Subcutaneous adipose tissue (tissue), 4 donors: ENCODE measurements around the gene SMYD5. TPM values are rescaled to one million over a fixed set of nuclear protein-coding genes. Genes with fewer than 3 reads are reported as not detected.

ENCODE experiments used
- total RNA-seq, 4 donors: library from RNA; depleted of rRNA; stranded (reverse); fragments of >200 nt; gene quantifications; one replicate each; pipeline ENCODE4 v1.1.0, GENCODE V29; 2016
- TF ChIP-seq, protein P1 (sequence below): fragments of 450-650 bp; IDR thresholded peaks from one replicate; pipeline ENCODE4 v1.5.1; 2016; ENCODE audit warnings: low read depth, mild to moderate bottlenecking, control low read depth, antibody characterized with exemption, moderate library complexity

SMYD5 gene
- total RNA-seq, 4 donors from 2014 or later = 10.4 to 13.5 (median 11.0) TPM

- TF ChIP-seq, protein P1, sequence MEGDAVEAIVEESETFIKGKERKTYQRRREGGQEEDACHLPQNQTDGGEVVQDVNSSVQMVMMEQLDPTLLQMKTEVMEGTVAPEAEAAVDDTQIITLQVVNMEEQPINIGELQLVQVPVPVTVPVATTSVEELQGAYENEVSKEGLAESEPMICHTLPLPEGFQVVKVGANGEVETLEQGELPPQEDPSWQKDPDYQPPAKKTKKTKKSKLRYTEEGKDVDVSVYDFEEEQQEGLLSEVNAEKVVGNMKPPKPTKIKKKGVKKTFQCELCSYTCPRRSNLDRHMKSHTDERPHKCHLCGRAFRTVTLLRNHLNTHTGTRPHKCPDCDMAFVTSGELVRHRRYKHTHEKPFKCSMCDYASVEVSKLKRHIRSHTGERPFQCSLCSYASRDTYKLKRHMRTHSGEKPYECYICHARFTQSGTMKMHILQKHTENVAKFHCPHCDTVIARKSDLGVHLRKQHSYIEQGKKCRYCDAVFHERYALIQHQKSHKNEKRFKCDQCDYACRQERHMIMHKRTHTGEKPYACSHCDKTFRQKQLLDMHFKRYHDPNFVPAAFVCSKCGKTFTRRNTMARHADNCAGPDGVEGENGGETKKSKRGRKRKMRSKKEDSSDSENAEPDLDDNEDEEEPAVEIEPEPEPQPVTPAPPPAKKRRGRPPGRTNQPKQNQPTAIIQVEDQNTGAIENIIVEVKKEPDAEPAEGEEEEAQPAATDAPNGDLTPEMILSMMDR = no peak
Measured at GRCh38 chr2:73237168-73237567, 23.1 kb downstream of the SMYD5 start.

- TF ChIP-seq, protein P1 = no peak
Measured at GRCh38 chr2:73238149-73238548, 24.1 kb downstream of the SMYD5 start.

GRCh38 chr2:73238976-73239375 lies 24.9 kb downstream of the SMYD5 start:
- TF ChIP-seq, protein P1 = no peak

DNA sequence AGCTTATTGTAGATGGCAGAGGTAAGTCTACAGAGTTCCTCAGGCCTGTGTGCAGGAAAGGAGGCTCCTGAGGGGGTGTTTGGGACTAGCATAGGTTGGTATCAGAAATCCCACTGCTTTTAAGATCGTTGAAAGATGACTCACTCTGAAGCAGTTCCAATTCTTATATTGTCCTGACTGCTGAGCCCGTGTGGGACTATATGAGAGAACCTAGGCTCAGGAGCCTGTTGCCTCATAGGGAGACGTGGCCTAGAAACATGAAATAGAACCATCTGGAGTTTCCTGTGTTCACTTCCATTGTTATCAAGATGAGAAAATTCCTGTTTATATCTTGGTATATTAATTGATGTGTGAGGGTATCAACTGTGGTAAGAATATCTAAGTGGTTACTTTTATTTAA lies 25.7 kb downstream of the SMYD5 start:
- TF ChIP-seq, protein P1 = no peak

DNA sequence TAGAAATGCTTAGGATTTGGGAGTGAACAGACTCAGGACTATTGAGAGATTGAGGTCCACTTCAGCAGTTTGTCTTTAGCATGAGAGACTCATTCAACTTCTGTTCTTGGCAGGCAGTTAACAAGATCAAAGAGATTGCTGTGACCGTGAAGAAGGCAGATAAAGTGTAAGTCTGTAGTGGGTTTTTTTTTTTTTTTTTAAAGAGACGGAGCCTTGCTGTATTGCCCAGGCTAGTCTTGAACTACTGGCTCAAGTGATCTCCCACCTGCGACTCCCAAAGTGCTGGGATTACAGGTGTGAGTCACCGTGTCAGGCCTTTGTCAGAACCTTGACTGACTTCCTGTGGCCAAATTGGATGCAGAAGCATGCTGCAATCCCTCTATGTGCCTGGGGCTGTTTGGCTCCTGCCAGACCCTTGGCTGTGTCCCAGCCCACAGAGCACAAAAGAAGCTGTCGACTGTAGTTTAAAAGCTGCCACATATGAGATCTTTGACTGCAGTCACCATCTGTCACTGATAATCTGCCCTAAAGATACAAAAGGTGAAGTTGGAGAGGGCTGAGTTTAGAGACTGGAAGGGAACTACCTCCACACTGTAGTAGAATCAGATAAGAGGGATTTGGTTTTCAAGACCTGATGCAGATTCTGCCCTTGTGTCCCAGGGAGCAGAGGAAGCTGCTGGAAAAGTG lies 30.0 kb downstream of the SMYD5 start:
- TF ChIP-seq, protein P1 = no peak

GRCh38 chr2:73244580-73244979 lies 30.5 kb downstream of the SMYD5 start:
- TF ChIP-seq, protein P1 = no peak

- TF ChIP-seq, protein P1 = no peak
Measured at GRCh38 chr2:73246850-73247249, 32.8 kb downstream of the SMYD5 start.
